ENCODE measurements around the gene WNT4. TPM values are rescaled to one million over a fixed set of nuclear protein-coding genes. Genes with fewer than 3 reads are reported as not detected.
A peak's percentile ranks its signal among the peaks of the same experiment; 100 is the strongest.

The WNT4 gene
- 0.35 TPM for total RNA-seq

DNA sequence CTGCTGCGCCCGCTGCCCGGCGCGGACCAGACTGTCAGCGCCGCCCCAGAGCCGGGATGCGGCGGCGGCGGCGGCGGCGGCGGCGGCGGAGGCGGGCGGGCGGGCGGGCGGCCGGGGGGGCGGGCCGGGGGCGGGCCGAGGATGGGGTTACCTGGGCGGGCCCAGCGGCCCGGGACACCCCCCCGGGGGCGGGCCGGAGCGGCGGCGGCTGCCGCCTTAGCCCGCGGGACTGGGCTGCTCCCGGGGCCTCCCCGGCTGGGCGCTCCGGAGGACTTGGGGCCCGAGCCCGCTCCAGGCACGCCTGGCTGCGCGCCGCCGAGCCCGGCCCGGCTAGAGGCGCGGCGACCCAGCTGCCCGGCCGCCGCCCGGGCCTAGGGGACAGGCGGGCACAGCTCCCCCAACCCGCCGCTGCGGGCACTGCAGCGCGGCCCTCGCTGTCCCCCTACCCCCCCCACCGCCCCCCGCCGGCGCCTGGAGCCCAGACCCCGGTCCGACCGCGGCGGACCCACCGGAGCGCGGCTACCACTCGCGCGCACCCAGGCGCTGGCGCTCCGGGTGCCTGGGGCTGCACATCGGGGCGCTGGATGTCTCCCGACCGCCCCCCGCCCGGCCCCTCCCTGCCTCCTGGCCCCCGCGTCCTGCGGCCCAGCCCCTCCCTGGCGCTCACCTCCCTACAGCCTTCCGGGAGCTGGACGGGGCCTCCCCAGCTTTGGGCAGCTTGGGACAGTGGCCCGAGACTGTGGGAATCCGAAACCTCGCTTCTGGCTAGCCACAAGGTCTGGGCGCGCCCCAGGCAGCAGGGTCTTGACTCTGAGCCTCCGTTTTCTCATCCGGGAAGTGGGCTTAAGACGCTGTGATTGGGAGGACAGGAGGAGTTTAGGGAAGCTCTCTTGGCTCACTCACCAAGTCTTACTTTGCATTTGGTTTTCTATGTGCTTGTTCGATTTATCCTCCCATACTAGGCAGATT, at the start of gene WNT4:
TSS of gene WNT4 (minus strand) at position 33 of the 969 bp plus-strand sequence. CDS start 175 bp downstream, outside the sequence.
- ATAC-seq, result peak; percentile 80
- no peak for DNase-seq (ENCODE audit: low spot score)

DNA sequence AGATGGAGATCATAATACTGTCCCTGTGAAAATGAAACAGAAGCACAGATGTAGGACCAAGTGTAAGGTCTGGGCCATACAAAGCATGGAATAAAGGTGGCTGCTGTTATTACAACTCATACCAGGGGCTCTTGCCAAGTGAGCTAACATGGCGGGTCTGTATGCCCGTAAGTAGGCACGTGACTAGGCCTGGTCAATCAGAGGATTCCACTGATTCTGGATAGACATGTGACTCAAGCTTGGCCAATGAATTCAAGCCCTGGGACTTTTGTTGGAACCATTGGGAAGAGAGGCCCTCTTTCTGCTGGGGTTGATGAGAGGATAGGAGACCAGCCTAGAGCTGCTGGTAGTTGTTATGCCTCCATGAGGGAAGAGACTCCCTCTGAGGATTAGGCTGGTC, 47.8 kb upstream of the WNT4 start:
- ATAC-seq, result no peak
- DNase-seq (ENCODE audit: low spot score), result no peak

DNA sequence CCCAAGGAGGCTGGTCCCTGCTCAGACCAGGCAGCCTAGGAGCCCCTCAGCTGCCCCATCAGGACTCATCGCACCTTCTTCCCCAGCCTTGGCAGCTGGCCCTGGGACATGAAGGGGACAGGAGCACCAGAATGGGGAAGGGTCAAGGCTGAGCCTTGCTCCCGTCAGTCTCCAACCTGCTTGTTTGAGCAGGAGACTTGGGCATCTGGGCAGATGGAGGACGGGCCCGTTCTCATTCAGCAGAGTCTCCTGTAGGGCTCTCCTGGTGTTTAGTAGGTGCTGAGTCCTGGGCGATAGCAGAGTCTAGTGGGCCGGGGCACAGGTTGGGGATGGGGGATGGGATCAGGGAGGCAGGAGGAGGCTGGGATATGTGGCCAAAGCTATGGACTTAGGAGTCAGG, 47.4 kb upstream of the WNT4 start:
- no peak for ATAC-seq
- no peak for DNase-seq (ENCODE audit: low spot score)

DNA sequence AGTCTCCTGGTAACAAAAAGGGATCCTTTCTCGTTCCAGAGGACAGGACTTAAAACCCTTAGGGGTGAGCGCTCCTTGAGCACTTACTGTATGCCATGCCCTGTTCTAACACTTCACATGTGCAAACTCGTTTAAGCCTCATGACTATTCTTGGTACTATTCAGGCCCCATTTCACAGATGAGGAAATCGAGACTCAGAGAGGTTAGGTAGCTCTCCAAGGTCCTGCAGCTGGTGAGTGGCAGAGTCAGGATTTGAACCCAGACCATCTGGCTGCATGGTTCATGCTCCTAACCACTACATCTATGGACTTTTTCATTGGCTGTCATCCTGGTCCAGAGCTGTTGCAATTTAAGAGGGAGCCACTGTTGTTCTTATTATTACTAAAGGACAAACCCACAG, 46.7 kb upstream of the WNT4 start:
- no peak for DNase-seq (ENCODE audit: low spot score)
- ATAC-seq, result no peak

DNA sequence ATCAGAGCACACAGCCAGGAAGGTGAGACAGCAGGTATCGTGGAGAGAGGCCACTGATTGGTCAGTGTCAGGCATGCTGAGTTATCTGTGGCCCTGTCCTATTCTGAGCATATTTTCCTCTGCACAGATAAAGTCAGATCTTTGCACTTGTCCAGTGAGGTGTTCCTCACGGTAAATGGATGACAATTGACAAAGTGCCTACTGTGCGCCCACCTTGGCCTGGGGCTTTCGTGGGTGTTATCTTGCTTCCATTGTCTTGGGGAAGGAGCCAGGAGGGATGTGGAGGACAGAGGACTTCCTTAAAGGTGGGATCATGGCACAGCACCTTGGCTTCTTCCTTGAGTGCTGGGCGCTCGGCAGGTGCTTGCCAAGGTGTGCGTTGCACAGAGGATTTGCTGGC, 46.0 kb upstream of the WNT4 start:
- ATAC-seq (no peak), DNase-seq (ENCODE audit: low spot score) (no peak)

DNA sequence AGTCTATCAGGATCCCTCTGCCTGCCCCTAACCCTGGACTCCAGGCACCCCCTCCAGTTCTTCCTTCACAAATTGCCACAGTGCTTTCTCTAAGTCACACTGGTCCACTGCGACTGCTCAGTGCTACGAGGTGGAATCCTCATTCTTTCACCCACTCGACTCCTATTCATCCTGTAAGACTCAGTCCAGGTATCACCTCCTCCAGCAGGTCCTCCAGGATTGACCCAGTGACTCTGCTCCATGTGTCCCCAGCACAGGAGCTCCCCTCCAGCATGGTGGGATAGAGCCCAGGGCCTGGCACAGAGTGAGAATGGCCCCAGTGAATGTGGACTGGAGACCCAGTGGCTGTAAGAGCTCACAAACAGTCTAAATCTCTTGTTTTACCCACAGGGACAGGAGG, 45.5 kb upstream of the WNT4 start:
- DNase-seq (ENCODE audit: low spot score) (no peak), ATAC-seq (no peak)

DNA sequence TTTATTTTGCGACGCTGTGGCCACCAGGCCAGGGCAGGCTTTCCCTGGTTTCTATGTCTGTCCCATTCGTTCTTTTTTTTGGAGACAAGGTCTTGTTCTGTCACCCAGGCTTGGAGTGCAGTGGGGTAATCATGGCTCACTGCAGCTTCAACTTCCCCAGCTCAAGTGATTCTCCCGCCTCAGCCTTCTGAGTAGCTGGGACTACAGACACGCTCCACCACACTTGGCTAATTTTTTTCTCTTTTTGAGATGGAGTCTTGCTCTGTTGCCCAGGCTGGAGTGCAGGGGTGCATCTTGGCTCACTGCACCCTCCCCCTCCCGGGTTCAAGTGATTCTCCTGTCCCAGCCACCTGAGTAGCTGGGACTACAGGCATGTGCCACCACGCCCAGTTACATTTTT, 43.4 kb upstream of the WNT4 start:
- ATAC-seq (no peak), DNase-seq (ENCODE audit: low spot score) (no peak)

DNA sequence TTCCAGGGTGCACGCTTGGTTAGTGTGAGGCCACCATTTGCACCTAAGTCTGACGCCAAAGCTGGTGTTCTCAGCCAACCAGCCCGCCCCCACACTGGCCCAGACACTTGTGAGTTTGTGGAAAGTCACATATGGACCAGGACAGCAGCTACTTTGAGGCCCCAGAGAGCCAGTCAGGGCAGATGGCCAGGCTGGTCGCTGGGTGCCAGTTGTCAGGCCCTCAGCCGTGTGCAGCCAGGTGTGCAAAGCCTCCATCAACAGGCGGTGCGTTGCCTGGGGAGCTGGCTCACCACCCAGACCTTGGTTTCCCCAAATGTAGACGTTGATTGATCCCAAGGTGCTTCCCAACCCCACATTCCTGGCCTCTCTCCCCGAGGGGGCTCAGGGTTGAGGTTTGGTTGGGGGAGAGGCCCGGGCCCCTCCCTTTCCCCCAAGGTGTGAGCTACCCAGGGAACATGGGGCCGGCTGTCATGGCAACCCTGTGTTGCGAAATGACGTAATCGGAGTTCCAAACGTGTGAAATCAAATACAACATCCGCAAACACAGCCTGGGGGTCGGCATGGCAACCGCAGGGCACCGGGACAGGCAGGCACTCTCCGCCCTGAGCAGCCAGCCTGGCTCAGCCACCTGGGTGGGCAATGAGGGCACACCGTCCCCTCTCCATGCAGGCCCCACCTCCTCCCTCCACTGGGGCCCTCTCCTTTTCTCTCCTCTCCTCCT, 42.2 kb upstream of the WNT4 start:
- DNase-seq (ENCODE audit: low spot score) (no peak), ATAC-seq (no peak)

DNA sequence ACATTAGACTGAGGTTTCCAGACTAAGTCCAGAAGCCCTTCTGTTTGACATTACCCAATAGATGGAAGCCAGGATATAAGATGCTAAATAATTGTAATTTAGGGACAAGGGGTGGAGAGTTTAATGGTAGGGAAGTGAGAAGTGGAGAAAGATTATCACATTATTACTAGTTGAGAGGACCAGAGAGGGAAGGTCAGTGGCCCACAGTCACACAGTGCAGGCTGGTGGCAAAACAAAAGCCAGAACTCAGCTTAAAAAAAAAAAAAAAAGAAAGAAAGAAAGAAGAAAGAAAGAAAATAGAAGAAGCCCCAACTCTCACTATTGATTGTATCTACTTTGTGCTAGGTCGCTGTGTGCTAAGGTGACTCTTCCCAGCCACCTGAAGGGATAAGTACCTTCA, 41.6 kb upstream of the WNT4 start:
- DNase-seq (ENCODE audit: low spot score) (no peak), ATAC-seq (no peak)

DNA sequence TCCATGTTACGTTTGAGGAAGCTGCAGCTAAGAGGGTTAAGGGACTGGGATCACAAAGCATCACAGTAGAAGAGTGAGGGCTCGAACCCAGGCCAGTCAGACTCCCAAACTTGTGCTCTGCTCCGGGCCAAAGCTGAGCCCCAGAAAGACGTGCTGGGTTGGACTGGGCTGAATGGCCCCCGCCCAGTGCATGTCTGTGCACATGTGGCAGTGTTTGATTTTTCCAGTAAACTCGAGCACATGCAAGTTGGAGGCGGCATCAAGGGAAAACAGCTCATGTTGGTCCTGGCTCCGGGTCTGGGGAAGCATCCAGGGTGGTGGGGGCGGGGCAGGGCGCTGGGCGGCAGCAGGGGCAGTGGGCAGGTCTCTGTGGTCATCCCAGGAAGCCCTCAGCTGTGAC, 39.8 kb upstream of the WNT4 start:
- DNase-seq (ENCODE audit: low spot score) (no peak), ATAC-seq (no peak)

DNA sequence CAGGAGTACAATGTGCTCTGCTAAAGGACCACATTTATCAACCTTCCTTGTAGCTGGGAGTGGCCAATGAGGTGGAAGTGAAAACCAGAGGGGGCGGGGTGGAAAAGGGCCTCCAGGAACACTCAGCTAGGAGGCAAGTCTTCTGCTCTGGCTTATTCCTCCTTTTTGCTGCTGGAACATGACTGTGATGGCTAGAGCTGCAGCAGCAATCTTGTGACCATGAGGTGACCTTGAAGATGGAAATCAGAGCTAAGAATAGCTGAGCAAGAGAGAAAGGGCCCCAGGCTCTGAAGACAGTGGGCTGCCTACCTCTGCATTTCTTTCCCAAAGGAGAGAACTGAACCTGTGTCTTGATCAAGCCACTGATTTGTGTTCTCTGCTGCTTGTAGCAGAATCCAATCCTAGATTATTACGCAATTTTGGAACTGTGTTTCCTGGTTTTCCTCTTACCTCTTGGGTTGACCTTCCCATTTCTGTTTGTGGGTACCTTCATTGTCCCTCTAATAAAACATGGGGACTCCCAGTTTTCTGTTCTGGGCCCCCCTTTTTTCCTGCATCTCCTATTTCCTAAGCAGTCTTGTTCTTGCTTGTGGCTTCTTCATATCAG, 36.4 kb upstream of the WNT4 start:
- DNase-seq (ENCODE audit: low spot score) (no peak), ATAC-seq (no peak)

DNA sequence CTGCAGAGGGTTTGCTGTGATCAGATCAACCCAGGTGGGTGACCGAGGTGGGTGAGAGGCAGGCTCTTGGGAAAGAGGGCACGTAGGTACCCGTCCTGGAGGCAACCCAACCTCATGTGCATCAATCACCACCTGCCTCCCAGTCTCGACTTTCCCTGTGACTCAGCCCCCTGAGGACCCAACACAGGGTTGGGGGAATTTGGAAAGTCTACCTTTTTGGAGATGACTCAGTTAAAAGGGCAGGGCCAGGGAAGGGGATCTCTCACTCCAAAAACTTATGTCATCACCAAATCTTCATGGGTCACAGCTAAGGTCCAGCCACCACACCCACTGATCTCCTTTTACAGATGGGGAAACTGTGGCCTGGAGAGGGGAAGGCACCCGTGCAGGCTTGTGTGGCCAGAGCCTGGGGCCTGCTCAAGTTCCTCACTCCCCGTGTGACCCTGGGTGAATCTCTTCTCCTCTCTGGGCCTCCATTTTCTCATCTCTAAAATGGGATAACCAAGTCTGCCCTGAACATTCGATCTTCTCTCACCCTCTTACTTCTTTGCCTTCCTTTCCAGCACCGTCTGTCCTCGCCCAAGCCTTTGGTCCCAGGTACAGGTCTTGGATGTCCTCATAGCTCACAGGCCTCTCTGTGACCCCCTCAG, 34.6 kb upstream of the WNT4 start:
- no peak for ATAC-seq
- DNase-seq (ENCODE audit: low spot score), result no peak

DNA sequence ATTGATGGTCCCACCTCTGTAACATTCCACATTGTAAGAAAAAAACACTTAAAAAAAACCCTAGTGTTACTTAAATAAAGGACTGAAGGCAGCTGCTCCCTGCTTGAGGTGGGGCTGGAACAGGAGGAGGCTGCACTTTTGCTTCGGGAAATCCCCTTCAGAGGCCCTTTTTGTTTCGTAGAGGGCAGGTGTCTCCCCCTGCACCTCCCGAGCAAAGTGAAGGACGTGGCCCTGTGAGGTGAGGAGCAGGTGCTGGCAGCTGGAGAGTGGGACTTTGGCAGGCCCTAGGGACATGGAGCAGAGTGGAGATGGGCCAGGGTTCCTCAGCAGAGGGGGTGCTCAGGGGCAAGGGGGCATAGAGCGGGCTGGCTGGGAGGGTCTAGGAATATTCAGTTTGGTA, 33.4 kb upstream of the WNT4 start:
- no peak for ATAC-seq

DNA sequence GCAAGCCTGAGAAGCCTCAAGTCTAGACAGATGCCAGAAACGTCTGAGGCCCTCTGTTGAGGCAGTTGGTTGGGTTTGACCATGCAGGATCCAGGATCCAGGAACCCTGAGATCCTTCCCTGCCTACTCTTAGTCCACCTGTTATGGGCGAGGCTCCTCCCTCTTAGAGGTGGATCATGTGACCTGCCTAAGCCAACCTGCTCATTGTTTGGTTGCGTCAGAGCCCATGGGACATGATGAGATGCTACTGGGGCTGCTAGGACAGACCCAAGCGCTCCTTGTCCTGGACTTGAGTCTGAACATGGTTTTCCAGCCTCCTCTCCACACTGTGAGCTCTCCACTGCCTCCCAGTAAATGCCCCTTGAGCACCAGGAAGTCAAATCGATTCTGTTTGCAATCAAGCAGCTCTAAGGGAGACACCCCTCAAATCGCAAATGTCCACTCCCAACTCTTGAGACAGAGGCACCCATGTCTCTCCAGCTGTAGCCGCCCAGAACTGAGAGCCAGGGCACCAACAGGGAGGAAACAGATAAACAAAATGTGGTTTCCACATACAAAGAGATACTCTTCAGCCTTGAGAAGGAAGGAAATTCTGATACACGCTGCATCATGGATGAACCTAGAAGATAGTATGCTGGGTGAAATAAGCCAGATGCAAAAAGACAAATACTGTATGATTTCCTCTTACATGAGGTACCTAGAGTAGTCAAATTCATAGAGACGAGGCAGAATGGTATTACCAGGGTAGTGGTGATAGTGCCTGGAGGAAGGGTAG, 31.7 kb upstream of the WNT4 start:
- DNase-seq (ENCODE audit: low spot score), result no peak
- no peak for ATAC-seq

More for the DNA sequence above, 33.4 kb upstream of the WNT4 start:
- DNase-seq (ENCODE audit: low spot score), result no peak

DNA sequence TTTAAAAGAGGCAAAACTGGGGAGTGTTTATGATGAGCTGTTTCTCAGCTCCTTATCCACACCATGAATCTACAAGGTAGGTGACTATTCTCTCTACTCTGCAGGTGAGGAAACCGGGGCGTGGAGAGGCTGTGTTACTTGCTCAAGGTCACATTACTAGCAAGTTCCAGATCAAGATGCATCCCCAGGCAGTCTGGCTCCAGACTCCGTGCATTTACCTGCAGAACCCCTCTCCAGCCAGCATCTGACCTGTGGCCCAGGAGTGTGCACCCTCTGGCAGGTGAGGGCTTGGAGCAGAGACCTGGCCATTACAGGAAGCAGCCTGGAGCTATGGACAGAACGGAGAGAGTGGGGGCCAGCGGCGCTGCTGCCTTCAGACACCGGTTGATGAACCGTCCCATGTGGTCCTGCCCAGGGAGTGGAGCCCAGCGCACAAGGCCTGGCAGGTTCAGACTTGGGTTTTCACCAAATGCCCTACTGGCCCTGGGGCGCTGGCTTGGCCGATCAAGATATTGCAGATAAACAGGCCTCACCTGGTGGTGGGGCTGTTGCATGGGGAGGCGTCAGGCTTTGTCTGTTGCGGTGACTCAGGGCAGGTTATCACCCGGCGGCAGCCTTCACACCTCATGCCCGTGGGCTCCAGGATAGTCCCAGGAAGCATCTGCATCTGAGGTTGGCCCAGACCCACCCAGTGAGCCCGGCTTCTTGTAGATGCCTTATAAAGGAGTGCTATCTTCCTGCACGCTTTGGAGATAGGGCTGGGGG, 29.2 kb upstream of the WNT4 start:
- ATAC-seq (no peak), DNase-seq (ENCODE audit: low spot score) (no peak)

DNA sequence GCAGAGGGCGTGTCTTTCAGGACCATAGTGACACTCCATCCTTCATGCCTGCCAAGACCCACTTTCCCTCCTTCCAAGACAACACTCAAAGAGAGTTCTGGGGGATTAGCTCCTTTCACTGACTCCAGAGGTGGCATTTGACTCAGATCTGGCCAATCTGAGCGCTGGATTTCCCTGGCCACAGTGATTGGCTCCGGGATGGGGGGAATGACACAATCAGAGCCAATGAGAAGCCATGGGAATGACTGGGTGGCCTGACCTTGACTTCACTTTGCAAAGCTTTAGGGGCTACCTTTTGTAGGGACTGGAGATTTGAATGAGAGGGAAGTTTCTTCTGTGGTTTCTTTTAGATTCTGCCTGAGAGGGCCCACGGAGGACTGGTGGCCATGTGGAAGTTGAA, 26.9 kb upstream of the WNT4 start:
- DNase-seq (ENCODE audit: low spot score), result no peak
- ATAC-seq, result no peak

DNA sequence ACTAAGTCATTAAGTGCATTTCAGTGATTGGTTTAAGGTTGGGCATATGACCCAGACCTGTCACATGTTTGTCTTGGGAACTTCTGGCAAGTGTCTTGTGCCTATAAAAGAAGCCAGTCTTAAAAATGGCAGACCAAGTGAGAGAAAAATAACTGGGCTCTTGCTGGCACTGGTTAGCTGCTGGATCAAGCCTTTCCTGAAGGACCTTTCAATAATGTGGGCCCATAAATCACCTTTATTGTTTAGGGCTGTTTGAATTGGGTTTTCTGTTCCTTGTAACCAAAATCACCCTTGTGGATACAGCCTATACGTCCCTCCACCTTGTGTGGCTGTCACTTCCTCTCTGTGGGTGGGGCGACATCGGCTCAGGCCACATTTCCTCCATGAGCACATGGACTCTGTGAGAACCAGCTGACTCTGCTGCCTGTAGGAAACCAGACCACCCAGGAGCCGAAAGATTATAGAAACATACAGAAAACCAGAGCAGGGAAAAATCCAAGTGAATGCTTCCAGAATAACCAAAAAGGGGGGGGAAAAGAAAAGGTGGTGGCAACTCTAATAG, 25.6 kb upstream of the WNT4 start:
- ATAC-seq, result no peak
- no peak for DNase-seq (ENCODE audit: low spot score)

DNA sequence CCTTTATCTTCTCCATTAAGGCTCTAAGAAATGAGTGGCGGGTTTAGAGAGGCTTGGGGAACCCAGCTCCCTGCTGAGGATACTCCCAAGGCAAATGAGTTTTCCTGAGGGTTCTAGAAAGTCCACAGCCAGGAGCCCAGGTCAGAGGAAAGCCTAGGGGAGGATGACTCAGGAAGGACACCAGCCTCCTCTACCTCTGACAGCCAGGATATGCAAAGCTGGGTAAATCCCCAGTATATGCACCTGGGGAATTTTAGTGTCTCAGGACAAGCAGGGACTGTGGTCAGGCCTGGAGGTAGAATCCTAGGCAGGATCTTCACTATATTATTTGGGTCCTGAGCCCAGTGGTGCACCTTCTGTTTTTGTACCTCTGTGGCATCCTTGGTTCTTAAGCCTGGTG, 23.5 kb upstream of the WNT4 start:
- DNase-seq (ENCODE audit: low spot score) (no peak), ATAC-seq (no peak)

Data from left lobe of liver (tissue), 2 donors.